CD1c-positive myeloid dendritic cell (primary cell): ENCODE data around the gene FREY1.

Experiments used
- DNase-seq: peaks from one replicate; pipeline ENCODE4 v3.0.0-alpha.2; 2016; ENCODE audit errors: extremely low spot score

The FREY1 gene

DNA sequence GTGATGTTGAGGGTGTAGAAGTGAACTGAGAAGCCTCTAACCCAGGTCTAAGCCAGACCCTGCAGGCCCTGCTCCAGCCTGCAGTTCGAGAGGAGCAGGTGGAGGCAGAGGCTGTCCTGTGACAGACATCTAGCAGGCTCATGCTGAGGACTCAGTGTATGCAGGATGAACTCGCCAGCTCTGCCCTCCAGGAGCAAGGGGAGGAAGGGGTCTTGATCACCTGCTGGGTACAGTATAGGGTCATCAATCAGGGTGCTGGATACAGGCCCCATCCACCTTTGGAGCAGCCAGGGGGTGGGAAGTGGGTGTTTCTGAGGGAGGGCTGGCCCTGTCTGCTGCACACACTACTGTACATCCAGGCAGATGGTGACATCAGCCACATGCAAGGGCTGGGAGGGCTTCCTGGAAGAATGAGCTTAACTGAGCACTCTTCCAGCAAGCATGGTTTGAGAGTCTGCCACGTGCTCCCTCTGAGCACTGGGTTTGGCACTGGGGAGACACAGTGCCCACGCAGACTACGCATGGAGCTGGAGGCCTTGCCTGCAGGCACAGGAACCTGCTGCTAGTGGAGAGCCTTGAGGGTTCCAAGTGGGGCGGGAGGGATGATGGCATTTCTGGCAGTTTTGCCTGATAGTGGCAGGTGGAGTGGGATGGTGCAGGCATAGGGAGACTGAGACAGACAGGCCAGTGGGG is 12.4 kb downstream of the FREY1 start:
- DNase-seq: no peak

DNA sequence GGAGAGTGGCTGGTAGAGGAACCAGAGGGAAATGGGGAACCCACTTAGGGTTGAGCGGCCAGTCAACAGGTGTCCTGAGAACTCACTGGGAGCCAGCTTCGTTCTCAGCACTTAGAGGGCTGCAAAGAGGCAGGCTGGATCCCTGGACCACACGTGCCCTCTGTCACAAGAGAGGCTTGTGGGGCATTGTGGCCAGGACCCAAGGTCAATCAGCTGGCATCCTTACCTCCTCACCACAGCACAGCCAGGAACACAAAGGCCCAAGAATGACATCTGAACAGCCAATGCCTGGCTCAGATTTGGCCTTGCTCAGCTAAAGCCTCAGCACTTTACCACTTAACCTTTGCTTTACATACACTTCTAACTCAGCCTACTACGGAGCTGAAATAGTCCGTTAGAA is 14.2 kb downstream of the FREY1 start:
- DNase-seq: no peak

DNA sequence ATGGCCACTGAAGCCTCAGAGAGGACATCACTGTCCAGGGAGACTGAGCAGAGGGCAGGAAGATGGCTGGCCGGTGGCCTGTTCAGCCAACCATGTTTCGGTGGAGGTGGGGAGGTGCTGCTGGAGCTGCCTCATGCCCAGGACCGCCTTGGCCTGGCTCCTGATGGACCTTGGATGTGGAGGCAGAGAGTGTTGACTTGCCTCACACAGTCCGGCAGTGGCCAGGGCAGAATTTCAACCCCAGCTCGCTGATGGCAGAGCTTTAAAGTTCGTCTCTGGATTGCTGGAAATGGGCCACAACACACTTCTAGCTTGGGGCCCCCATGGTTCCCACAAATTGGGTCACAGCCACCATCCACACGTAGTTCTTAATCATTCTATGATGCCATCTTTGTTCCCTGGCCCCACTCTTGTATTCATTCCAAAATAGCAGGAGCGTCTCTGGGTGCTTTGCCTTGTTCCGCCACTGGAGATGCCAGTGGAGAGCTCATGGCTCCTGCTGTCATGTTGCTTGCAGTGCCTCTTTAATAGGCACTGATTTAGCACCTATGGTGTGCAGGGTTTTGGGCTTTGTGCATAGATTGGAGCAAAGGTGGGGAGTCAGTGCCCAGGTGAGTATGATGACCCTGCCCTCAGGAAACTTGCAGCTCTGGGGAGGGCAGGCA is 16.1 kb downstream of the FREY1 start:
- no peak for DNase-seq

DNA sequence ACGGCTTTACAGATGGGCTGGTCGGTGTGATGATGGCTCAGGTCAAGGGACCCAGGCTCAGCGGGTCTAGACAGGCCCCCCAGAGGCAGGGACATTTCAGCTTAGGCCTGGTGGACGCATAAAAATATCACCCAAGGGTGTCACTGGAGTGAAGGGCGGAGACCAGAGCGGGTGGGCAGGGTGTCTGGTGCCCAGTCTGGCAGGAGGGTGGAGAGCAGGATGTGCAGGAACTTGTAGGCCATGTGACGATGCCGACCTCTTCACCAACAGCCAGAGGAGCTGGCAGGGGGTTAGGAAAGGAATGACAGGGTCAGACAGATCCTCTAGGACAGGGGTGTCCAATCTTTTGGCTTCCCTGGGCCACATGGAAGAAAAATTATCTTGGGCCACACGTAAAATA is 17.1 kb downstream of the FREY1 start:
- no peak for DNase-seq

DNA sequence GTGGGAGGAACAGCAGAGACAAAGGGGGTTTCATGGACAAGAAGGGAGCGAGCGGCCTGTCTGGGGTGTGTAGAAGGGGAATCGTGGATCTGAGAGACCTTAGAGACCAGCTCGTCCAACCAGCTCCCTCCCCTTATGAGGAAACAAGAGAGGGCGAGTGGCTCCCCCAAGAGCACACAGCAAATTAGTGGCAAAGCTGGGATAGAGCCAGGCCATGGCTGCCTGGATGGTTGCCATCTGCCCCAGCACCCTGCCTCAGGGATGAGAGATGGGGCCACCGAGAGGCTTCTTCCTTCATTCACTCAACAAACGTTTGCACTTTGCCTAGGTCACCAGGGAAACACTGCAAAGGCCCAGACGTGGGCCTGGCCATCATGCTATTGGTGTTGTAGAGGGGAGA is 17.5 kb downstream of the FREY1 start:
- DNase-seq: no peak

DNA sequence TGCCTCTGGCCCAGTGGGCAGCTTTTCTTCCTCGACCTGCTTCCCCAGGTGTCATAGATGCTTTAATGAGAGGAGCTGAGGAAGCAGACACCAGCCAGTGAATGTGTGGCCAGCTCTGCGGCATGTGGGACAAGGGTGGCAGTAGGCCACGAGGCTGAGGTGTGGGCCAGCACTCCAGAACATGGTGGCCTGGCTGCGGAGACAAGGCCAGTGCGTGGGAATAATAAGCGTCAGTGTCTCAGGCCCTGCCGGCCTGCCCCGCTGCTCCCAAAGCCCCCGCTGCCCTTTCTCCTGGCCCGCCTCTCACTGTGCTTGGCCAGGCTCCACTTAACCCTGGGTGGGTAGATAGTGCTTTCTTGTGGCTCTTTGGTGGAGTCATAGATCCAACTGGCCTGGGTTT is 19.5 kb downstream of the FREY1 start:
- no peak for DNase-seq

DNA sequence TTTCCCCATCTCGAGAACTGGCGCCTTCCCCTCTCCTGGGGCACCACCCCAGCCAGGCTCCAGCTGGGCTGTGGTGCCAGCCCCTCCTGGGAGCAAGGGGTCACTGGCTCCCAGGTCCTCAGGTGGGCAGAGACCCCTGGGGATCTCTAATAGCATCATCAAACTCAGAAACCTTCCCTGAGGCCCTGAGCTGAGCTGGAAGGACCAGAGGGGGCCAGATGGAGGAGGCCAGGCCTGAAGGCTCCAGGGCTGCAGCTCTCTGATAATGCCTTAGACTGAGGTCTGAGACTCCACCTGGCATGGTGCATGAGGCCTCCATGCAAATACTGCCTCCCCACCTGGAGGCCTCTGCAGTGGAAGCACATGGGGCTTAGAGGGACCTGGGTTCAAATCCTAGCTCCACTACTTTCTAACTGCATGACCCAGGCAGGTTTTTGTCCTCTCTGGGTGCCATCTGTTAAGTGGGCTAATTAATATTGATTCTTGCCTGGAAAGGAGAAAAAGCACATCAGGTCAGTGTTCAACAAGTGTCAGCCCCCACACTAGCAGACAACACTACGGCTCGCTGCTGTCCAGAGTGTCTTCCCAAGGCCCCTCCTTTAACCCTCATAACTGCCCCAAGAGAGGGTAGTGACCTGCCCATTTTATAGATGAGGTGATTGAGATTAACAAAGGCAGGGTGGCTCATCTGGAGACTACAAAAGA is 20.1 kb downstream of the FREY1 start:
- DNase-seq: no peak

DNA sequence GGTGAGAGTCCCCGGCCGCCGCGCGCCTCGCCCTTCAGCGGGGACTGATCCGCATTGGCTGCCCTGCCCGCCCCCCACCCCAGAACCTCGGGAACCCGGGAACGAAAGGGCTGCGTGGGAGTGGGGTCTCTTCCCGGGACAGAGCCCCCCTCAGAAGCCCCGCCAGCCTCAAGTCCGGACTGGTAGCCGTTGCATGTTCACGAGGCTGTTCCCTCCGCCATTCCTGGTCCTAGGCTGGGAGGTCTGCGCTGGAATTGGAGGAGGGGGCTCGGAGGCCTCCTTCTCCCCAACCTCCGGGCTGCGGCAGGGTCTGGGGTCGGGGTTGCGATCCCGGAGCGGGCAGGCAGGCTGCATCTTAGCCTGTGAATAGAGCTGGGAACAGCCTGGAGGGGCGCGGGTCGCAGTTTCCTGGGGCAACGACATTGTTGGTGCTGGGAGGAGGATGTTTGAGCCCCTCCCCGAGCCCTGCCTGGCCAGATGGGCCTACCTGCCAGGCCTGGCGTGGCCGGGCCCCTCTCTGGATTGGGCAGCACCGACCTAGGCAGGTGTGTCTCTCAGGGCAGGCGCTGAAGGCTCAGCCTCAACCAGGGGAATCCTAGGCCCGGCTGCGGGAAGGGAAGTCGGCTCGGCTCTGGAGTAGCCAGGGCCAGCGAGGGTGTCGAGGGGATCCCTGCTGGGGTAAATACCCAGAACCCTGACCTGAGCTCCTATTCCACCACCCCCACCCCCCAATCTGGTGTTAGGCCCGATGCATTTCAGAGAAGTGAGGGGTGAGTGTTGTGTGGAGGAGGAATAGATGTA is 20.9 kb downstream of the FREY1 start:
- no peak for DNase-seq

DNA sequence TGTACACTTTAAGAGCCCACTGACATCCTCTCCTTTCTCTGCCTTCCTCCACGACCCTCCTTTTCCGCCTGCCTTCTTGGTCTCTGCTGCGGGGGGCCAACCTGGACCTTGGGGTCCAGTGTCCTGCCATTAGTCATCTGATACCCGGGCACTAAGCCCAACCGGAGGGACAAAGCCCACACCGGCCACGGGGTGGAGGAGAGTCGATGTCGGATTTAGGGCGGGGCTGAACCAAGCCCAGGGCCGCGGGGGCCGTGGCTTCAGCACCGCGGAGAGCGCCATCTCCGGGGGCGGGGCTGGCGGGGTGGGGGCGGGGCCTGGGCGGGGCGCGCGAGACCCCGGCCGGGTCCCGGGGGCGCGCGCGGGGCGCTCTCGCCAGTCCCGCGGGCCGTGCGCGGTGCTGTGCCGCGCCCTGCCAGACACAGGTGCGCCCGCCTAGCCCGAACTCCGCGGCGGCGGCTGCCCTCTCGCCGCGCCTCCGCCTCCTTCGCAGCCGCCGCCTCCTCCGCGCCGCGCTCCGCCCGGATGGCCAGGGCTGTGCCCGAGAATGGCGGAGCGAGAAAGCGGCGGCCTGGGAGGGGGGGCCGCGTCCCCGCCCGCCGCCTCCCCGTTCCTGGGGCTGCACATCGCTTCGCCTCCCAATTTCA is 21.7 kb downstream of the FREY1 start, which contains the start of gene MAPK8IP1:
Gene MAPK8IP1, plus strand, starts transcription at position 378 of the 647 bp plus-strand sequence. Its CDS starts 170 bp downstream, at position 548.
- DNase-seq: peak; percentile 56

DNA sequence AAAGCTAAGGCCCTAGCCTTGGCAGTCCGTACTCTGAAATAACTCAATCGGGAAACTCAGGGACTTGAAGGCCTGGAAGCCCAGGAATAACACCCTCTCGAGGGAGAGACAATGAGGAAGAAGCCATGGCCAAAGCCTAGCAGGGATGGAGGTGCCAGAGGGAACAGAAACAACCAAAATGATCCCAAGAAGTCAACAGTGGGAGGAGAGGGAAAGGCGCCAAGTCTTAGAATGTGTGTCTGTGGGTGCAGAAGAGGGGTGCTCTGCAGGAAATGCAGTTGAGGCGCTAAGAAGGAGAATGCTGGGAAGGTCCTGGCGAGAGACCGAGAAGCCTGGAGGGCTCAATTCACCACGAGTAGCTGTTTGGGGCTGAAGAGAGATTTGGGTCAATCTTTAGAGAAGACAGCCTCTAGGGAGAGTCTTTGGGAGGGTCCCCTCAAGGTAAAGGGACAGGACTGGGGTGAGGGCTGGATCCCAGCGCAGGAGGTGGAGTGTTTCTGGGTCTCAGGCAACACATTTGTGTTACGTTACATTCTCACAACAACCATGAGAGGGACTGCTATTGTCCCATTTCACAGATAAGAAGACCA is 22.4 kb downstream of the FREY1 start:
- no peak for DNase-seq

DNA sequence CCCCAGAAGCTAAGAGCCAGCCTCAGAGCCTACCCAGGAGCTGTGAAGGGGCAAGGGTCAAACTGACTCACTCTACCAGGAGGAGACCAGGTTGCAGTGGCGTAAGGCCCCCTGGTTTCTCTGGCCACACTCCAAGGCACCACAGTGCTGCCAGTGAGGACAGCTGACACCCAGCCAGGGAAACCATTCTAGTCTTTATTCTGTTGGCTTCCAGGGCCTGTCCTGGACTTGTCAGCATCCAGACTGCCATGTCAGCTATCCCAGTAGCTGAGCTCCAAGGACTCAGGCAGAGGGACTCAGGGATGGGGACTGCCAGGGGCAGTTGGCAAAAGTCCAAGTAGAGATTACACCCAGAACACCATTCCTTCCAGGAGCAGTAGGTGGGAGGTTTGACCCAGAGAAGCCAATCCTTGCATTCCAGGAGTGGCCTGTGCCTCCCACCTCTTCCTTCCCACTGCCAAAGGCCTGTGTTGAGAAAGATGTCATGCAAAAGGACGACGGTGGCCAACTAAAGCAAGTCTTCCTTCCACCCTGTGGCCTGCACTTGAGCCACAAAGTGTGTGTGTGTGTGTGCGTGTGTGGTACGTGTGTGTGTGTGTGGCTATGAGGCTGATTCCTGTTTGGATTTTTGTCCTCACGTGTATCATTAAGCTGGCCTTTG is 25.2 kb downstream of the FREY1 start:
- DNase-seq: no peak

DNA sequence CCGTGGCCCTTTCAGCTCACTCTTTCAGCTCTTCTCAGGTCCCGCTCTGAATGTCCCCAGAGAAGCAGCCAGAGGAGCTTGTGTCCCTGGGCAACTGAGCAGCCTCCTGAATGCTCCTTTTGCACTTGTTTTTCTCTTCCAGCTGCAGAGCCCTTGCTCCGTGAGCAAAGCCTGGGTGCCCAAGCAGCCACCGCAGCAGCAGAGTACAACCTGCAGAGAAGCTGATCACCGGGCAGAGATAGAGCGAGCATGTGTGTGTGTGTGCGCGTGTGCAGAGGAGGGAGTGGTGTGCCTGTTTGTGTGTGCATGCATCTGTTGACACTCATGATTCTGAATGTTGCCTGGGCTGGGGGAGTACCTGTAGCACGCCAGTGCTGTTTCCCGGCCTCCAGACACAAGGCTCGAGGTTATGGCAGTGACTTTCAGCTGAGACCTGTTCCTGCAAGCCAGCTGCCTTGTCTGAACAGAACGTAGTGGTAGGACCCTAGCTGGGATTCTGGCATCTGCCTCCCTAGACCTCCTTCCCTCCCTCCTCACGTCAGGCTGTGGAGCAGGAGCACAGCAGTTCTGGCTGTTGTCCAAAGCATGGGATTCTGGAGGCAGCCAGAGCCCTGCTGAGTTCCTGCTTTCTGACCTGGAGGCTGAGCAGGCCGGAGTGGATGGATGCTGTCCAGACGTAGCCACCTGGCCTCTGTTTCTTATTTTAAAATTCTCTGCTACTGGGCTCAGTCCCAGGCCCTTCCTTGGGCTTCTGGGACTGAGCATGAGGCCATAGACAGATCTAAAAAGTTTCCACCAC is 26.1 kb downstream of the FREY1 start:
- no peak for DNase-seq

DNA sequence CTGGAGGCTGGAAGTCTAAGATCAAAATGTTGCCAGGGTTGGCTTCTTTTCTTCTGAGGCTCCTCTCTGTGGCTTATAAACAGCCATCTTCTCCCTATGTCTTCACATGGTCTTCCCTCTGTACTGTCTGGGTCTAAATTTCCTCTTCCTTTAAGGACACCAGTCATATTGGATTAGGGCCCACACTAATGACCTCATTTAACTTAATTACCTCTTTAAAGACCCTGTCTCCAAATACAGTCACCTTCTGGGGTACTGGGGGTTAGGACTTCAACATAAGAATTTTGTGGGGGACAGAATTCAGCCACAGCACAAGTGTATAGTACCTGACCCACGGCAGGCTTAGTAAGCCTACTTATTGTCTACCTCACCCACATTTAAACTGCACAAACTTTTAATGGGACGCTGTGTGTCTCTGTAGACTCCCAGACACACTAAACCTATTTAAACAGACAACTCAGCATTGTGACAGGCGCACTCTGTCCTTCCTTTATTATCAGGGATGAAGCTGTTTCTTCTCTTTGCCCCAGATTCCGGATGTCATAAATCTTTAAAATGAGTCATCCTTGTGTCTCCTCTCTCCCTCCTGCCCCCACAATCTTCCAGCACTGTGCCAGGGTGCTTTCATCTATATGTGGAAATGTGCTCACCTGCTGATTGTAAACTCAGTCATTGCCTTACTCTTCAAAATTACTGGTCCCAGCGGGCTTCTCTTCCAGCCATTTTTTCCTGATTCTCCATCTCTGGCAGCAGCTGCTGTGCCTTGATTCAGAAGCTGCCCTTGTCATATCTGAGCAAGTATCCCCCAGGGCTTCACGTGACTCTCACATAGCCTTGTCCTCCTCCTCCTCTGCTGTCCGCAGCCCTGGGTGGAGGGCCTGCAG is 27.0 kb downstream of the FREY1 start:
- no peak for DNase-seq

DNA sequence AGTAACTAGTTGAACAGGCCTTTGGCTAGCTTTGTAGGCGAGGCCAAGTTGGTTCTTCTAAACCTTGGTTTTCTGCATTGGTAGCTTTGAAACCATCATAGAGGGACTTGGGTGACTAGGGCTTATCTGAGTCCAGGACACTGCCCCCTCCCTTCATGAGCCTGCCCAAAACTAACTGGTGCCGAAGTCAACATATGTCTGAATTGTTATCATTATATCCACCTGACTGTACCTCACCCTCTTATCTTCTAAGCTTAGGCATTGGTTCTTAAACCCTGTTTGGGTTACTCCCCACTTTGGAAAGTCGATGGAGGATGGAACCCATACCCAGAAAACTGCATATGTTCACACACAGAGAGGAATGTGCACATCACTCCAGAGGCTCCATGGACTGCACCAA is 29.2 kb downstream of the FREY1 start:
- DNase-seq: no peak

DNA sequence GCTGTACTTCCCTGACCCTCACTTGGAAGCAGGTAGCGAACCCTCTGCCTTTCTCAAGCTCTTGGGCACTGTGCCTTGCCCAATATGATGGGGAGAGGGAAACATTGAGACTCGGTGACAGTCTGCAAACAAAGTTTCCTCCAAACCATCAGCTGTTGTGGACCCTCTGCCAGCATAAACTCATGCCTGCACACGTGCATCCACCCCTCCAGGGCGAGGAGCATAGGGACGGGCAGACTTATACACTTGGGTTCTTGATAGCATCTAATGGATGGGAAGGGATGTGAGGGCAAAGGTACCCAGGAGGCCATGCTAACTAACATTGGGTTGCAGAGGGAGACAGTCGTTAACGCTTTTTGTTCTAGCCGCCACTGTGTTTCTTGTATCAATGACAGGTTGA is 29.9 kb downstream of the FREY1 start:
- DNase-seq: no peak

DNA sequence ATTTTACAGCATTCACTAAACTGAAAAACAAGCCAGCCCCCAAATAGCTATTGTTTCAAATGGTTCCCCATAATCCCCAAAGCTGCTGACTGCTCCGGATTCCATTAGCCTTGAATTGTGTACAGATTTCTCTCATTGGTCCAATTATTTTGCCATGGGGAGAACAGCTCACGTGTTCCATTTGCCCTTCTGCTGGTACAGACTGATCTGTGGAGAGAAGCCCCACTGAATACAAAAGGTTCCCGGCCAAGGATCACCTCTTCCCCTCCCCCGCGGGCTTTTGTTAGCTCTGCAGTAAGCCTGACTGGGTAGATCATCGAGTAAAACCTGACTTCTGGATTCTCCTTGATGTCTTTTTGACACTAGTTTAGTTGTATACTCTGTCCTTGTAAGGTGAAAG is 30.7 kb downstream of the FREY1 start:
- no peak for DNase-seq

DNA sequence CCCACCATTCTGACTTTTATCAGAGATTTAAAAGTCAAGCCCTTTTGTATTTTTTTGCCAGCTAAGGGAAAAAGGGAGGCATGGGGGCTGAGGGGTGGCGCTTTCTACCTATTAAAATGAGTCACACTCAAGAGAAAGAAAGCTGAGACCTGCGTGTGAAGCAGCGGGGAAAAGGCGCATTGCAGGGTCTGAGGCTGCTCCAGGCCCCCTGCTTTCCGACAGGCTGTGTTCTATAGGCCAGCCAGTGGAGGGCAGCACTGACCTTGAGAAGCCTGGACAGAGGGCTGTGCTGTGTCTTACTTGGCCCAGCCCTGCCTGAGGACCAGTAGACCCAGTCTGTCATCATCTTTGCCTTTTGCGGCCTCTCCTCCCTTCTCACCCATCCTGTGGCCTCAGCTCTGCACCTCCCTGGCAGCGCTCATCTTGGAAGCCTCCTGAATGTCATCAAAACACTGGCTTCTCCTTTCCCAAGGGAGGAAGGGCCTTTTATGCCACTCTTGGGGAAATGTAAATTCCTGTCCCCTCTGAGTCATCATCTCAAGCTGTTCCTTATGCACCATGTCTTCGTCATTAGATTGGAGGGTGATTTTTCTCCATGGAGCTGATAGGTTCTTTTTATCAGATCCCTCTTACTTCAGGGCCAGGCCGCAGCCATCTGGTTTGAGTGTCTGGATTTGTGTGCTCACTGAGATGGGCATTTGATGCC is 34.3 kb downstream of the FREY1 start:
- DNase-seq: peak; percentile 42

DNA sequence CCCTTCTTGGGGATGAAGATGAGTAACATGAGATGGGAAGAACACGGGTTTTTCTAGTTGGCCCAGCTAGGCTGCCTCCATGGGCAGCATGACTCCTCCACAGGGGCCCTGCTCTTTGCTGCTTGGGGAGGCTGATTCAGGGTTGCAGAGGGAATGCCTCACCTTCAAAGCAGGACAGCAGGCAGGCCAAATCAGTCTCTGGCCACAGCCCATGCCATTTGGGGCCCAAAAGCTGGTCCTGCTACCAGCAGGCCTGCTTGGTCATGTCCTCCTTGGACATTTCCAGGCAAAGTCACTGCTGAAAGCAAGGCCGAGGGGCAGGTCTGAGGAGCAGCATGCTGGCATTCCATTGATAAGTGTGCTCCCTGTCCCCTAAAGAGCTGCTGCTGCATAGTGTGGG is 35.4 kb downstream of the FREY1 start:
- no peak for DNase-seq
